ENCODE data around the gene DEFB126.
"Not testable (repeated sequence)": the region's sequence is repeated elsewhere in the genome, so short reads cannot be mapped to it uniquely, and the experiment has no call there.

DEFB126 gene, protein sequence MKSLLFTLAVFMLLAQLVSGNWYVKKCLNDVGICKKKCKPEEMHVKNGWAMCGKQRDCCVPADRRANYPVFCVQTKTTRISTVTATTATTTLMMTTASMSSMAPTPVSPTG

DNA sequence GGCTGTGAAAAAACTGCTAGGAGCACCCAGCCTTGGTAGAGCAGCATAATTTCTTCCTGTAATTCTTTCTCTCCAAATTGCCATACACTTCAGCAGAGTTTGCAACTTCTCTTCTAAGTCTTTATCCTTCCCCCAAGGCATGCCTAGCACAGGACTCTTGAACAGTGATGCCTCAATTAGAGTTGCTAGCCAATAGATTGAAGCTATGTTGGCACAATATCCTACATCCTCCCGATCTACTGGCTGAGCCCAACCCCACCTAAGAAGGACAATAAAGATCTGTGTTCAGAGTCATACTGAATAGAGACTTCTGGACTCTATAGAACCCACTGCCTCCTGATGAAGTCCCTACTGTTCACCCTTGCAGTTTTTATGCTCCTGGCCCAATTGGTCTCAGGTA, at the start of gene DEFB126:
TSS of gene DEFB126 (plus strand) at position 301 of the 400 bp plus-strand sequence. CDS start at position 340, 39 bp downstream.
- H3K27ac Mint-ChIP-seq, result no peak within 1 kb of the TSS
- peak; percentile 34 for ATAC-seq
- H3K9me3 Mint-ChIP-seq, result peaks cover 4% of the 10 kb centered on the region
- H3K27me3 Mint-ChIP-seq, result peaks cover 47% of the 10 kb centered on the region
- no peak within 1 kb of the TSS for H3K4me3 Mint-ChIP-seq
- H3K4me1 Mint-ChIP-seq, result no peaks in the 10 kb centered on the region
- H3K36me3 Mint-ChIP-seq, result no peaks in the 10 kb centered on the region

DNA sequence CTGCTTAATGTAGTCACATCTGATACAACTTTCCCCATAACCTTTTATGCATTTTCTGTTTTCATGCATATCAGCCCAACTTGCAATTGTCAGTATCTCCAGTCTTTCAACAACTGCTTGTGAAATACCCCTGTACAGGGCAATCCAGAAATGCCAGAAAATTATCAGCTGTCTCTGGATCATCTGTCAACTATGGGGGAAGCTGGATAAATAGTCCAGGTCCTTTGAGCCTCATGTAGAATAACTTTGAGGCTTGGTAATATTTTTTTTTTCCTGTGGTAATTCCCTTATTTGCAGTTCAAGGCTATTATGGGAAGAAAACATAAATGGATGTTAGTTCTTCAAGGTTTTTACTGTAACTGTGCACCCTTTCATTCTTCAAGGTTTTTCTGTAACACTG, 48.7 kb upstream of the DEFB126 start:
- Mint-ChIP-seq H3K4me1 (no peaks in the 10 kb centered on the region), H3K9me3 (peaks cover 14% of the 10 kb centered on the region), H3K4me3 (no peak overlapping the region), H3K27ac (no peak overlapping the region), H3K27me3 (peaks cover 52% of the 10 kb centered on the region), H3K36me3 (no peaks in the 10 kb centered on the region)
- ATAC-seq, result no peak

GRCh38 chr20:95215-95614, 47.2 kb upstream of the DEFB126 start:
- H3K27me3 Mint-ChIP-seq, result peaks cover 63% of the 10 kb centered on the region
- H3K4me3 Mint-ChIP-seq, result no peak overlapping the region
- no peaks in the 10 kb centered on the region for H3K36me3 Mint-ChIP-seq
- H3K9me3 Mint-ChIP-seq, result peaks cover 14% of the 10 kb centered on the region
- ATAC-seq, result no peak
- H3K27ac Mint-ChIP-seq, result no peak overlapping the region
- no peaks in the 10 kb centered on the region for H3K4me1 Mint-ChIP-seq

DNA sequence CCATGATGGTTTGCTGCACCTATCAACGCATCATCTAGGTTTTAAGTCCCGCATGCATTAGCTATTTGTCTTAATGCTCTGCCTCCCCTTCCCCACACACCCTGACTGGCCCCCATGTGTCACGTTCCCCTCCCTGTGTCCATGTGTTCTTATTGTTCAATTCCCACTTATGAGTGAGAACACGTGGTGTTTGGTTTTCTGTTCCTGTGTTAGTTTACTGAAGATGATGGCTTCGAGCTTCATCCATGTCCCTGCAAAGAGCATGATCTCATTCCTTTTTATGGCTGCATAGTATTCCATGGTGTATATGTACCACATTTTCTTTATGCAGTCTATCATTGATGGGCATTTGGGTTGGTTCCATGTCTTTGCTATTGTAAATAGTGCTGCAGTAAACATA, 44.7 kb upstream of the DEFB126 start:
- ATAC-seq, result not testable (repeated sequence)

GRCh38 chr20:101975-102374, 40.4 kb upstream of the DEFB126 start:
- Mint-ChIP-seq H3K4me3 (no peak overlapping the region), H3K27me3 (peaks cover 72% of the 10 kb centered on the region), H3K27ac (no peak overlapping the region), H3K4me1 (no peaks in the 10 kb centered on the region), H3K9me3 (peaks cover 3% of the 10 kb centered on the region), H3K36me3 (no peaks in the 10 kb centered on the region)
- ATAC-seq, result no peak

More for the DNA sequence above, 44.7 kb upstream of the DEFB126 start:
- Mint-ChIP-seq H3K9me3 (peaks cover 14% of the 10 kb centered on the region), H3K27me3 (peaks cover 57% of the 10 kb centered on the region)
- H3K36me3 Mint-ChIP-seq, H3K4me1 Mint-ChIP-seq, H3K4me3 Mint-ChIP-seq, H3K27ac Mint-ChIP-seq: not testable (repeated sequence)

DNA sequence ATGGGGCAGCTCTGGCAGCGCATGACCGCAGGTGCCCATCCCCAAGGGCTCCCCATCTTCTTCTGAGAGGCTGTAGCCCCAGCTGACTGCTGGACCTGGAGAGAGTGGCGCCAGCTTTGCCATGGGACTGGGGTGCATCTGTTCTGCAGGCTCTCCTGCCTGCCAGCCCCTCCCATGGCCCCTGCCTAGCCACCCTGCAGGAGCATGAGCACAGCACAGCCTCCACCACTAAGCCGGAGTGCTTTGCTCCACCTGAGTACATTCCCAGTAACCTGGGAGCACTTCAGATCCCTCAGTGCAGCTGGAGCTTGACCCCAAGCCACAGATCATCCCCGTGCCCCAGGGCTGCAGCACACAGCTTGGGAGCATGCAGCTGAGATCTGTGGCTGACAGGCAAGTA, 38.9 kb upstream of the DEFB126 start:
- Mint-ChIP-seq H3K9me3 (no peaks in the 10 kb centered on the region), H3K4me1 (no peaks in the 10 kb centered on the region), H3K27ac (no peak overlapping the region), H3K4me3 (no peak overlapping the region), H3K27me3 (peaks cover 74% of the 10 kb centered on the region), H3K36me3 (no peaks in the 10 kb centered on the region)
- ATAC-seq, result no peak

GRCh38 chr20:112396-112795, 30.0 kb upstream of the DEFB126 start:
- H3K9me3 Mint-ChIP-seq, result peaks cover 3% of the 10 kb centered on the region
- peaks cover 5% of the 10 kb centered on the region for H3K36me3 Mint-ChIP-seq
- peaks cover 32% of the 10 kb centered on the region for H3K27me3 Mint-ChIP-seq
- no peak overlapping the region for H3K27ac Mint-ChIP-seq
- no peak for ATAC-seq
- no peak overlapping the region for H3K4me3 Mint-ChIP-seq
- H3K4me1 Mint-ChIP-seq, result no peaks in the 10 kb centered on the region

- Mint-ChIP-seq H3K27ac (no peak overlapping the region), H3K4me1 (no peaks in the 10 kb centered on the region), H3K27me3 (peaks cover 55% of the 10 kb centered on the region), H3K4me3 (no peak overlapping the region), H3K9me3 (peaks cover 6% of the 10 kb centered on the region), H3K36me3 (peaks cover 5% of the 10 kb centered on the region)
- ATAC-seq, result no peak
These were observed 24.9 kb upstream of the DEFB126 start for GRCh38 chr20:117518-117917.

DNA sequence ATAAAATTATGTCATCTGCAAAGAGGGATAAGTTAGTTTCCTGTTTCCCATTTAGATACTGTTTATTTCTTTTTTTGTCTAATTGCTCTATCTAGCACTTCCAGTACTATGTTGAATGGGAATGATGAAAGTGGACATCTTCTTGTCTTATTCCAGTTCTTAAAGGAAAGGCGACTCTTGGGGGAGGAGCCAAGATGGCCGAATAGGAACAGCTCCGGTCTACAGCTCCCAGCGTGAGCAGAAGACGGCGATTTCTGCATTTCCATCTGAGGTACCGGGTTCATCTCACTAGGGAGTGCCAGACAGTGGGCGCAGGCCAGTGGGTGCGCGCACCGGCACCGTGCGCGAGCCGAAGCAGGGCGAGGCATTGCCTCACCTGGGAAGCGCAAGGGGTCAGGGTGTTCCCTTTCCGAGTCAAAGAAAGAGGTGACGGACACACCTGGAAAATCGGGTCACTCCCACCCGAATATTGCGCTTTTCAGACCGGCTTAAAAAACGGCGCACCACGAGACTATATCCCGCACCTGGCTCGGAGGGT, 12.5 kb upstream of the DEFB126 start:
- H3K4me1 Mint-ChIP-seq, H3K27ac Mint-ChIP-seq, H3K9me3 Mint-ChIP-seq, ATAC-seq, H3K4me3 Mint-ChIP-seq, H3K36me3 Mint-ChIP-seq: not testable (repeated sequence)
- peaks cover 24% of the 10 kb centered on the region for H3K27me3 Mint-ChIP-seq

DNA sequence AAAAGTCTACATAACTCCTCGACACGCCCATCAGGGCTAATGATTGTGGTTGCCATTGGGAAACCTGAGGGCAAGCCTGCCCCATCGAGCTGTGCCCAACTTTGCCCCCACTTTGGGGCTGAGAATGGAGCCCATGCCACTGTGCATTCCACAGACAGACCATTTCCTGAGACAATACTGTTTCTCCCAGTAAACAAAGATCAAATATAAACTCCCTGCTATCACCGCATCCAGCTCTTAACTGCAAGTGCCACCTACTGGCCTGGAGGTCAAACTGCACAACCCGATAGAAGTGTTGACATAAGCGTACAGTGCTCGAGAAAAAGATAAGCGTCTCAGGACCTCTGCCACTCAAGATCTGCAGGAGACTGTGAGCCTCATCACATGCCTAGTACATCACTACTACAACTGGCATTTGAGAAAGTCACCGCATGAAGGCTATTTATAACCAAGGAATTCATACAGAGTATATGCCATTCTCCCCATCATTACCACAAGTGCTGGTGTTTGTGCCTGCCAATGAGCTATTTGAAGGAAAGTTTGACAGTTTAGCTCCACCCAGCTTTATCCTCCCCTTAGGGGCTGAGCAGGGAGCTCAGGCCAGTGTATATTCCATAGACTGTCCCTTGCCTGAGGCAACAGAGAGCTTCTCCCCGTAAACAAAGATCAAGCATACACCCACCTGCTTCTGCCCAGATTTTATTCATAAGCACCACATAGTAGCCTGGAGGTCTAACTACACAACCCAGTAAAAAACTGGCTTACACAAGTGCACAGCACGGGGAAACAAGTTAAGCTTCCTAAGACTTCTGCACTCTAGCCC, 4.5 kb upstream of the DEFB126 start:
- peaks cover 40% of the 10 kb centered on the region for H3K27me3 Mint-ChIP-seq
- ATAC-seq, result no peak
- H3K4me1 Mint-ChIP-seq, result no peaks in the 10 kb centered on the region
- no peak overlapping the region for H3K27ac Mint-ChIP-seq
- H3K36me3 Mint-ChIP-seq, result no peaks in the 10 kb centered on the region
- no peak overlapping the region for H3K4me3 Mint-ChIP-seq
- peaks cover 4% of the 10 kb centered on the region for H3K9me3 Mint-ChIP-seq

DNA sequence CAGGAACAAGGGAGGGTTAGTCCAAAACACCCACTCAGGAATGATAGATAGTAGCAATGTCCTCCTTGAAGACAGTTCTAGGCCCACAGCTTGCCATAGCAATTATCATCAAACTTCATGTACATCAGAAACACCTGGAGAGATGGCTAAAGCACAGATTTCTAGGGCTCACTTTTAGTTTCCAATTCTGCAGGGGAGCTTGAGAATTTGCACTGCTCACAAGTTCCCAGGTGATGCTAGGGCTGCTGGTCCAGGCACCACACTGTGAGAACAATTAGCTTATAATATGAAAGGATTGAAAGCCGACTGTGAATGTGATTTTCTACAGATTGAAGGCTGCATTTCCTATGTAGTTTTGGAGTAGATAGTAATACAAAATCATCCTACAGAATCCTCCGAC, 3.5 kb downstream of the DEFB126 start:
- H3K9me3 Mint-ChIP-seq, result no peaks in the 10 kb centered on the region
- no peak overlapping the region for H3K27ac Mint-ChIP-seq
- no peaks in the 10 kb centered on the region for H3K36me3 Mint-ChIP-seq
- no peak overlapping the region for H3K4me3 Mint-ChIP-seq
- ATAC-seq, result no peak
- H3K27me3 Mint-ChIP-seq, result peaks cover 20% of the 10 kb centered on the region
- no peaks in the 10 kb centered on the region for H3K4me1 Mint-ChIP-seq

- no peak for ATAC-seq
- Mint-ChIP-seq H3K36me3 (no peaks in the 10 kb centered on the region), H3K4me1 (no peaks in the 10 kb centered on the region), H3K27me3 (peaks cover 31% of the 10 kb centered on the region), H3K9me3 (no peaks in the 10 kb centered on the region), H3K4me3 (no peak overlapping the region), H3K27ac (no peak overlapping the region)
These were observed 9.7 kb downstream of the DEFB126 start for GRCh38 chr20:152131-152530.

GRCh38 chr20:157154-157553, 14.8 kb downstream of the DEFB126 start, which contains the start of gene DEFB127:
Gene DEFB127, plus strand, starts transcription at chr20:157454. Its CDS starts 91 bp downstream, at chr20:157545.
- no peaks in the 10 kb centered on the region for H3K4me1 Mint-ChIP-seq
- no peak within 1 kb of the TSS for H3K4me3 Mint-ChIP-seq
- no peaks in the 10 kb centered on the region for H3K36me3 Mint-ChIP-seq
- H3K27me3 Mint-ChIP-seq, result peaks cover 41% of the 10 kb centered on the region
- no peaks in the 10 kb centered on the region for H3K9me3 Mint-ChIP-seq
- no peak for ATAC-seq
- H3K27ac Mint-ChIP-seq, result no peak within 1 kb of the TSS

DNA sequence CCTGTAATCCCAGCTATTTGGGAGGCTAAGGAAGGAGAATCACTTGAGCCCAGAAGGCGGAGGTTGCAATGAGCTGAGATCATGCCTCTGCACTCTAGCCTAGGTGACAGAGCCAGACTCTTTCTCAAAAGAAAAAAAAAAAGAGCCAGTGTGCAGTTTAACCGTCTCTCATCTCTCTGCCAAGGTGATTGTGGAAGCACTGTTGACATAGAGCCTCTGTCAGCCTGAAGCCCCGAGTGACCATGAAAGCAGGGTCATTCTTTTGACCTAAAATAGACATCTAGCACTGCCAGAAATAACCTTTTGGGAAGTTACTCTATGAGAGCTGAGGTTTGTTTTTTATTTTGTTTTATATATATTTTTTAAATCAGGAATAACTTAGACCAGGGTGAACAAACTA, 22.2 kb downstream of the DEFB126 start:
- no peaks in the 10 kb centered on the region for H3K9me3 Mint-ChIP-seq
- no peaks in the 10 kb centered on the region for H3K36me3 Mint-ChIP-seq
- H3K4me3 Mint-ChIP-seq, result no peak overlapping the region
- H3K4me1 Mint-ChIP-seq, result no peaks in the 10 kb centered on the region
- ATAC-seq, result no peak
- H3K27ac Mint-ChIP-seq, result no peak overlapping the region
- peaks cover 21% of the 10 kb centered on the region for H3K27me3 Mint-ChIP-seq

DNA sequence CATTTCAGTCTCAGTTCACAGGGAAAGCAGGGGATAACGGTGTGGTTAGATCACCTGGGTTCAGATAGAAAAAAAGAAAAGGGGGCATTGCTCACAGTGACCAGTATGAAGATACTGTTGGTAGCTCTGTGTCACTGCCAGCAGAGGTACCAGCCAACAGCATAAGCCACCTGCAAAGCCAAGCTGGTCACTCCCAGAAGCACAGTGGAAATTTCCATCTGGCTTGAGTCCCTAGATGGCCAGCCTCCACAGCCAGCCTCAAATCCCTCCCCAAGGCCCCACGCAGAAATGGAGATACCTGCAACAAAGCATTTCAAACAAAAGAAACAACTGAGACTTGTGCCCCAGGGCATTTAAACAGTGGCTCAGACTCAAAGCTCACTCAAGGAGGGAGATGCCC, 26.5 kb downstream of the DEFB126 start:
- no peaks in the 10 kb centered on the region for H3K36me3 Mint-ChIP-seq
- peaks cover 17% of the 10 kb centered on the region for H3K27me3 Mint-ChIP-seq
- no peaks in the 10 kb centered on the region for H3K4me1 Mint-ChIP-seq
- no peak overlapping the region for H3K4me3 Mint-ChIP-seq
- no peaks in the 10 kb centered on the region for H3K9me3 Mint-ChIP-seq
- no peak overlapping the region for H3K27ac Mint-ChIP-seq
- no peak for ATAC-seq

DNA sequence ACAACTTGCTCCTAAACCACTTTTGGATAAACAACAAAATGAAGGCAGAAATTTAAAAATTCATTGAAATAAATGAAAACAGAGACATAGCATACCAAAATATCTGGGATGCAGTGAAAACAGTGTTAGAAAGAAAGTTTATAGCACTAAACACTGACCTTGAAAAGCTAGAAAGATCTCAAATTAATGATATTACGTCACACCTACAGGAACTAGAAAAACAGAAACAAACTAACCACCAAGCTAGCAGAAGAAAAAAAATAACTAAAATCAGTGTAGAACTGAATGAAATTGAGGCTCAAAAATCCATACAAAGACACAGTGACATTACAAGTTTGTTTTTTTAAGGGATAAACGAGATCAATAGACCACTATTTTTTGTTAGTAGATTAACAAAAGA, 41.9 kb downstream of the DEFB126 start:
- peaks cover 55% of the 10 kb centered on the region for H3K27me3 Mint-ChIP-seq

More for the DNA sequence above, 41.9 kb downstream of the DEFB126 start:
- Mint-ChIP-seq H3K9me3 (peaks cover 19% of the 10 kb centered on the region), H3K4me1 (no peaks in the 10 kb centered on the region), H3K4me3 (no peak overlapping the region), H3K36me3 (peaks cover 12% of the 10 kb centered on the region), H3K27ac (no peak overlapping the region)
- ATAC-seq, result no peak
